ENCODE data around the gene ZNF784. TPM values are rescaled to one million over a fixed set of nuclear protein-coding genes. Genes with fewer than 3 reads are reported as not detected.

The ZNF784 gene
- total and polyA plus RNA-seq, 2 of the 8 experiments (the other 6 are each of a cell fraction or from before 2014, with no cell fraction given): 6.5 to 8.0 TPM

GRCh38 chr19:55615543-55616394 is 8.6 kb downstream of the ZNF784 start (continued):
- TF ChIP-seq RXRA (IDR thresholded peaks at IDR 0.05; ENCODE audit: insufficient read depth, low read depth, low read length): no peak
- no peak for TF ChIP-seq NANOG (IDR thresholded peaks at IDR 0.05; ENCODE audit: insufficient read depth, low read depth, low read length, poor library complexity, severe bottlenecking)
- no peak for TF ChIP-seq SIRT6 (IDR thresholded peaks at IDR 0.05; ENCODE audit: low read length)
- TF ChIP-seq PHF8 (conservative IDR thresholded peaks at IDR 0.05; ENCODE audit: low read depth, low read length): no peak
- no peak for TF ChIP-seq KDM4A (IDR thresholded peaks at IDR 0.05; ENCODE audit: low read depth, low read length, severe bottlenecking)
- TF ChIP-seq CBX8 (IDR thresholded peaks at IDR 0.05; ENCODE audit: borderline replicate concordance, low read depth, low read length): no peak
- TF ChIP-seq TEAD4 (IDR thresholded peaks at IDR 0.05; ENCODE audit: low read depth, low read length): no peak
- no peak for TF ChIP-seq SRF (IDR thresholded peaks at IDR 0.05; ENCODE audit: low read depth, low read length)
- TF ChIP-seq CBX5 (IDR thresholded peaks at IDR 0.05; ENCODE audit: low read depth, low read length): no peak
- TF ChIP-seq SAP30 (IDR thresholded peaks at IDR 0.05; ENCODE audit: insufficient read depth, insufficient replicate concordance, low read length): no peak
- no peak for TF ChIP-seq TAF7 (optimal IDR thresholded peaks at IDR 0.05; ENCODE audit: borderline replicate concordance, low read depth, low read length)
